Astrocyte (in vitro differentiated cells and primary cell): ENCODE results near the gene PGRMC2. TPM values are rescaled to one million over a fixed set of nuclear protein-coding genes. Genes with fewer than 3 reads are reported as not detected.

Experiments
- DNase-seq: peaks from one replicate; pipeline ENCODE4 v3.0.0-alpha.2; 2010; ENCODE audit warnings: low read depth
- FAIRE-seq: peaks from 2 replicates; lab custom pipeline; 2011; peaks lifted over from hg19 to GRCh38; lab: Jason Lieb, UNC
- H2AFZ ChIP-seq: 2 replicates; pipeline ENCODE4 v1.6.0; 2012; ENCODE audit warnings: low read depth, low read length, inconsistent platforms
- H3K27ac ChIP-seq: 2 replicates; pipeline ENCODE4 v1.5.1; 2011; ENCODE audit warnings: low read depth, low read length, inconsistent platforms
- H3K27me3 ChIP-seq: 2 replicates; pipeline ENCODE4 v1.6.0; 2011; ENCODE audit warnings: low read length, inconsistent platforms; ENCODE audit not compliant: insufficient read depth
- H3K36me3 ChIP-seq: 2 replicates; pipeline ENCODE4 v1.5.1; 2011; ENCODE audit warnings: low read length, inconsistent platforms; ENCODE audit not compliant: insufficient read depth
- H3K4me1 ChIP-seq: 2 replicates; pipeline ENCODE4 v1.5.1; 2011; ENCODE audit warnings: low read length, inconsistent platforms; ENCODE audit not compliant: insufficient read depth
- H3K4me2 ChIP-seq: 2 replicates; pipeline ENCODE4 v1.6.0; 2012; ENCODE audit warnings: low read length, inconsistent platforms
- H3K4me3 ChIP-seq: 2 replicates; pipeline ENCODE4 v1.5.1; 2011; ENCODE audit warnings: low read depth, mild to moderate bottlenecking, low read length, inconsistent platforms; ENCODE audit not compliant: insufficient read depth
- H3K79me2 ChIP-seq: 2 replicates; pipeline ENCODE4 v1.6.0; 2012; ENCODE audit warnings: mild to moderate bottlenecking, low read length, inconsistent platforms; ENCODE audit not compliant: insufficient read depth
- H3K9ac ChIP-seq: 2 replicates; pipeline ENCODE4 v1.6.0; 2012; ENCODE audit warnings: mild to moderate bottlenecking, low read length, inconsistent platforms
- H3K9me3 ChIP-seq: 2 replicates; pipeline ENCODE4 v1.5.1; 2012; ENCODE audit warnings: low read depth, mild to moderate bottlenecking, low read length, inconsistent platforms; ENCODE audit not compliant: insufficient read depth
- H4K20me1 ChIP-seq: 2 replicates; pipeline ENCODE4 v1.6.0; 2012; ENCODE audit warnings: low read length, inconsistent platforms; ENCODE audit not compliant: insufficient read depth
- H3K27ac Mint-ChIP-seq: one replicate; pipeline ENCODE4 v1.8.0; 2021; ENCODE audit warnings: mild to moderate bottlenecking, mixed read lengths; ENCODE audit not compliant: unreplicated experiment
- H3K27me3 Mint-ChIP-seq: one replicate; pipeline ENCODE4 v1.8.0; 2021; ENCODE audit warnings: low read depth, mixed read lengths; ENCODE audit not compliant: unreplicated experiment
- H3K36me3 Mint-ChIP-seq: one replicate; pipeline ENCODE4 v1.8.0; 2021; ENCODE audit warnings: low read depth, mixed read lengths; ENCODE audit not compliant: unreplicated experiment
- H3K4me1 Mint-ChIP-seq: one replicate; pipeline ENCODE4 v1.8.0; 2021; ENCODE audit warnings: low read depth, mixed read lengths; ENCODE audit not compliant: unreplicated experiment
- H3K4me3 Mint-ChIP-seq: one replicate; pipeline ENCODE4 v1.8.0; 2021; ENCODE audit warnings: mild to moderate bottlenecking, moderate library complexity, mixed read lengths; ENCODE audit not compliant: unreplicated experiment
- H3K9me3 Mint-ChIP-seq: one replicate; pipeline ENCODE4 v1.8.0; 2021; ENCODE audit warnings: mild to moderate bottlenecking, mixed read lengths; ENCODE audit not compliant: unreplicated experiment
- CTCF ChIP-seq: IDR thresholded peaks from 2 replicates; pipeline ENCODE4 v1.5.1; 2011; ENCODE audit warnings: low read depth, mild to moderate bottlenecking, inconsistent platforms, low read length, moderate library complexity; ENCODE audit not compliant: insufficient read depth
- EZH2 ChIP-seq: IDR thresholded peaks from 2 replicates; pipeline ENCODE4 v1.6.1; 2012; ENCODE audit warnings: mild to moderate bottlenecking, low read length, inconsistent platforms; ENCODE audit not compliant: insufficient read depth
- total RNA-seq: library from RNA; stranded (reverse); gene quantifications from 2 replicates; pipeline ENCODE4 v1.2.1, GENCODE V29; 2021

Gene PGRMC2
- total RNA-seq, 1 donor from 2014 or later, result 158 TPM

- Histone ChIP-seq H3K27ac (no peak overlapping the region), H3K4me3 (no peak overlapping the region), H4K20me1 (peaks cover 6% of the 10 kb centered on the region), H3K79me2 (peaks cover 12% of the 10 kb centered on the region), H3K27me3 (no peaks in the 10 kb centered on the region), H3K9me3 (no peaks in the 10 kb centered on the region), H2AFZ (no peak overlapping the region), H3K36me3 (no peaks in the 10 kb centered on the region), H3K4me1 (peaks cover 4% of the 10 kb centered on the region), H3K4me2 (no peak overlapping the region), H3K9ac (no peak overlapping the region)
- no peak overlapping the region for H3K27ac Mint-ChIP-seq
- TF ChIP-seq CTCF, result no peak
- TF ChIP-seq EZH2, result no peak
- H3K4me1 Mint-ChIP-seq, result peaks cover 15% of the 10 kb centered on the region
- H3K27me3 Mint-ChIP-seq, result no peaks in the 10 kb centered on the region
- H3K36me3 Mint-ChIP-seq, result peaks cover 2% of the 10 kb centered on the region
- peaks cover 4% of the 10 kb centered on the region for H3K9me3 Mint-ChIP-seq
- no peak overlapping the region for H3K4me3 Mint-ChIP-seq
- FAIRE-seq (no peak), DNase-seq (no peak)
Observed at GRCh38 chr4:128291096-128291495, 3.5 kb upstream of the PGRMC2 start.

- no peak overlapping the region for H3K4me2 ChIP-seq
- H3K79me2 ChIP-seq, result peaks cover 18% of the 10 kb centered on the region
- Mint-ChIP-seq H3K4me1 (peaks cover 15% of the 10 kb centered on the region), H3K9me3 (peaks cover 4% of the 10 kb centered on the region), H3K36me3 (peaks cover 2% of the 10 kb centered on the region), H3K27me3 (no peaks in the 10 kb centered on the region), H3K4me3 (peak overlapping the region; percentile 64), H3K27ac (no peak overlapping the region)
- no peak overlapping the region for H3K9ac ChIP-seq
- no peak for FAIRE-seq
- no peaks in the 10 kb centered on the region for H3K36me3 ChIP-seq
- H3K9me3 ChIP-seq, result no peaks in the 10 kb centered on the region
- H3K27me3 ChIP-seq, result no peaks in the 10 kb centered on the region
- H3K27ac ChIP-seq, result no peak overlapping the region
- H2AFZ ChIP-seq, result no peak overlapping the region
- TF ChIP-seq CTCF (no peak), EZH2 (no peak)
- H3K4me3 ChIP-seq, result no peak overlapping the region
- peaks cover 4% of the 10 kb centered on the region for H3K4me1 ChIP-seq
- no peak for DNase-seq
- peaks cover 10% of the 10 kb centered on the region for H4K20me1 ChIP-seq
Observed at GRCh38 chr4:128290526-128290925, 2.9 kb upstream of the PGRMC2 start.

GRCh38 chr4:128289523-128290158 is 2.0 kb upstream of the PGRMC2 start:
- Mint-ChIP-seq H3K9me3 (peaks cover 4% of the 10 kb centered on the region), H3K4me3 (peak overlapping the region; percentile 87), H3K27me3 (no peaks in the 10 kb centered on the region), H3K4me1 (peaks cover 15% of the 10 kb centered on the region), H3K36me3 (peaks cover 2% of the 10 kb centered on the region), H3K27ac (peak overlapping the region; percentile 58)
- Histone ChIP-seq H3K27ac (no peak overlapping the region), H3K27me3 (no peaks in the 10 kb centered on the region), H3K9ac (no peak overlapping the region), H3K4me1 (peaks cover 4% of the 10 kb centered on the region), H3K9me3 (no peaks in the 10 kb centered on the region), H3K36me3 (no peaks in the 10 kb centered on the region), H3K79me2 (peaks cover 27% of the 10 kb centered on the region), H4K20me1 (peaks cover 17% of the 10 kb centered on the region), H3K4me2 (peak overlapping the region; percentile 1), H2AFZ (no peak overlapping the region), H3K4me3 (no peak overlapping the region)
- DNase-seq (no peak), FAIRE-seq (no peak)
- TF ChIP-seq CTCF, result no peak
- no peak for TF ChIP-seq EZH2
